HepG2 (cell line): ENCODE results near the gene RSKR. TPM values are rescaled to one million over a fixed set of nuclear protein-coding genes. Genes with fewer than 3 reads are reported as not detected.

Source experiments
- DR1 ChIP-seq: sonication (generic); formaldehyde crosslinking; IDR thresholded peaks from 2 replicates; pipeline ENCODE4 v1.8.0; 2021; ENCODE audit warnings: mild to moderate bottlenecking, missing genetic modification reagents, inconsistent platforms
- NFKB2 ChIP-seq: sonication (generic); formaldehyde crosslinking; IDR thresholded peaks from 2 replicates; pipeline ENCODE4 v1.4.0; 2020; ENCODE audit warnings: missing genetic modification reagents, borderline replicate concordance
- PHF21A ChIP-seq: sonication (generic); formaldehyde crosslinking; IDR thresholded peaks from 2 replicates; pipeline ENCODE4 v1.5.0; 2020; ENCODE audit warnings: mild to moderate bottlenecking, missing genetic modification reagents
- POLR2A ChIP-seq, 2 experiments: IDR thresholded peaks; 2 replicates each; pipeline ENCODE4 v1.6.1; 2011; ENCODE audit warnings: low read depth in 2 of 2, low read length in 2 of 2, mild to moderate bottlenecking in 1 of 2, moderate library complexity in 1 of 2; ENCODE audit not compliant: insufficient read depth in 1 of 2
- POLR2AphosphoS2 ChIP-seq: IDR thresholded peaks from 2 replicates; pipeline ENCODE4 v1.6.1; 2011; ENCODE audit warnings: low read depth, low read length, improper control_type of control experiment
- SMARCC2 ChIP-seq: fragments of 450-650 bp; IDR thresholded peaks from 2 replicates; pipeline ENCODE4 v1.6.1; 2017; ENCODE audit warnings: antibody characterized with exemption, mild to moderate bottlenecking
- YEATS4 ChIP-seq: sonication (generic); formaldehyde crosslinking; IDR thresholded peaks from 2 replicates; pipeline ENCODE4 v1.4.0; 2020; ENCODE audit warnings: missing genetic modification reagents, borderline replicate concordance
- ZBTB14 ChIP-seq: sonication (generic); formaldehyde crosslinking; IDR thresholded peaks from 2 replicates; pipeline ENCODE4 v1.4.0; 2020; ENCODE audit warnings: missing genetic modification reagents
- ZBTB49 ChIP-seq: sonication (generic); formaldehyde crosslinking; IDR thresholded peaks from 2 replicates; pipeline ENCODE4 v1.4.0; 2020; ENCODE audit warnings: missing genetic modification reagents, borderline replicate concordance
- ZFAT ChIP-seq: sonication (generic); formaldehyde crosslinking; conservative IDR thresholded peaks from 2 replicates; pipeline ENCODE4 v1.8.1; 2023; ENCODE audit warnings: missing genetic modification reagents, inconsistent platforms
- ZFP41 ChIP-seq: sonication (generic); formaldehyde crosslinking; IDR thresholded peaks from 2 replicates; pipeline ENCODE4 v1.4.0; 2020; ENCODE audit warnings: mild to moderate bottlenecking, missing genetic modification reagents, borderline replicate concordance
- ZNF576 ChIP-seq: sonication (generic); formaldehyde crosslinking; IDR thresholded peaks from 2 replicates; pipeline ENCODE4 v1.4.0; 2020; ENCODE audit warnings: mild to moderate bottlenecking, missing genetic modification reagents
- ZNF619 ChIP-seq: sonication (generic); formaldehyde crosslinking; IDR thresholded peaks from 2 replicates; pipeline ENCODE4 v1.4.0; 2020; ENCODE audit warnings: mild to moderate bottlenecking, missing genetic modification reagents
- ZNF672 ChIP-seq: sonication (generic); formaldehyde crosslinking; IDR thresholded peaks from 2 replicates; pipeline ENCODE4 v1.8.1; 2022; ENCODE audit warnings: missing genetic modification reagents
- ZNF768 ChIP-seq: sonication (generic); formaldehyde crosslinking; IDR thresholded peaks from 2 replicates; pipeline ENCODE4 v1.4.0; 2020; ENCODE audit warnings: missing genetic modification reagents
- polyA plus RNA-seq, 8 experiments: library from polyadenylated mRNA; depleted of rRNA in 3 of 8; stranded (reverse) in 7 of 8; unstranded in 1 of 8; fragments of >200 nt; fragmentation: Illumina TruSeq in 4 of 8; extraction: Trizol in 4 of 8; gene quantifications; 2 replicates each; pipeline versions ENCODE4 v1.2.1 to v1.2.3, GENCODE V29; 2011 to 2016; ENCODE audit warnings: low read depth in 4 of 8, missing spikeins in 1 of 8, mixed read lengths in 1 of 8; ENCODE audit not compliant: insufficient read depth in 1 of 8
- total RNA-seq, 5 experiments: library from RNA; depleted of rRNA; stranded (reverse); fragments of >200 nt; fragmentation: Illumina TruSeq; extraction: Trizol; gene quantifications; 2 replicates each; pipeline ENCODE4 v1.2.3, GENCODE V29; 2016; ENCODE audit warnings: low read depth in 1 of 5
- TF ChIP-seq, protein P1 (sequence below): IDR thresholded peaks from 2 replicates; pipeline ENCODE4 v1.6.1; 2012; ENCODE audit warnings: low read depth, low read length, improper control_type of control experiment
- TF ChIP-seq, protein P2 (sequence below): sonication (generic); formaldehyde crosslinking; IDR thresholded peaks from 2 replicates; pipeline ENCODE4 v1.8.1; 2023; ENCODE audit warnings: missing genetic modification reagents, mild to moderate bottlenecking, borderline replicate concordance

RSKR gene
- total and polyA plus RNA-seq, 2 of the 13 experiments (the other 11 are each of a cell fraction or from before 2014, with no cell fraction given): 5.0 to 10.4 TPM

GRCh38 chr17:28661635-28662526 lies 47.9 kb upstream of the RSKR start, which contains the start of the genes SDF2 and SUPT6H (continued):
- no peak for TF ChIP-seq ZBTB14 (CRISPR knock-in tag)
- no peak; the same call in 1 of the 2 replicates for TF ChIP-seq ZNF619 (CRISPR knock-in tag)
- TF ChIP-seq YEATS4: peak; percentile 62
- no peak for TF ChIP-seq ZBTB49 (CRISPR knock-in tag)
- no peak for TF ChIP-seq SMARCC2
- TF ChIP-seq ZNF768 (CRISPR knock-in tag): no peak
- no peak for TF ChIP-seq ZNF576
- TF ChIP-seq POLR2AphosphoS2: no peak
- TF ChIP-seq POLR2A (IDR thresholded peaks at IDR 0.05; ENCODE audit: insufficient read depth in 1 of 2, low read depth in 2 of 2, low read length in 2 of 2): peak; percentile 73 to 81
- TF ChIP-seq PHF21A: peak; percentile 80; the same call in 1 of the 2 replicates
- no peak for TF ChIP-seq DR1 (CRISPR knock-in tag)
- peak; percentile 68; the same call in 1 of the 2 replicates for TF ChIP-seq NFKB2 (CRISPR knock-in tag)
- TF ChIP-seq, protein P1, sequence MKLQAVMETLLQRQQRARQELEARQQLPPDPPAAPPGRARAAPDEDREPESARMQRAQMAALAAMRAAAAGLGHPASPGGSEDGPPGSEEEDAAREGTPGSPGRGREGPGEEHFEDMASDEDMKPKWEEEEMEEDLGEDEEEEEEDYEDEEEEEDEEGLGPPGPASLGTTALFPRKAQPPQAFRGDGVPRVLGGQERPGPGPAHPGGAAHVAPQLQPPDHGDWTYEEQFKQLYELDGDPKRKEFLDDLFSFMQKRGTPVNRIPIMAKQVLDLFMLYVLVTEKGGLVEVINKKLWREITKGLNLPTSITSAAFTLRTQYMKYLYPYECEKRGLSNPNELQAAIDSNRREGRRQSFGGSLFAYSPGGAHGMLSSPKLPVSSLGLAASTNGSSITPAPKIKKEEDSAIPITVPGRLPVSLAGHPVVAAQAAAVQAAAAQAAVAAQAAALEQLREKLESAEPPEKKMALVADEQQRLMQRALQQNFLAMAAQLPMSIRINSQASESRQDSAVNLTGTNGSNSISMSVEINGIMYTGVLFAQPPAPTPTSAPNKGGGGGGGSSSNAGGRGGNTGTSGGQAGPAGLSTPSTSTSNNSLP: no peak
- TF ChIP-seq ZFAT (CRISPR knock-in tag): no peak
- TF ChIP-seq ZFP41: no peak
- TF ChIP-seq ZNF672 (CRISPR knock-in tag): no peak
- TF ChIP-seq, protein P2, sequence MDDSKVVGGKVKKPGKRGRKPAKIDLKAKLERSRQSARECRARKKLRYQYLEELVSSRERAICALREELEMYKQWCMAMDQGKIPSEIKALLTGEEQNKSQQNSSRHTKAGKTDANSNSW (CRISPR knock-in tag): 0 out of 2 replicates have a peak, but pooled peaks have one; percentile 55
